RPMI8226 (cell line): Measurements from ENCODE around the gene TNFSF13.

Experiments
- DNase-seq: peaks from one replicate; pipeline ENCODE4 v3.0.0-alpha.2; 2015

The TNFSF13 gene

DNA sequence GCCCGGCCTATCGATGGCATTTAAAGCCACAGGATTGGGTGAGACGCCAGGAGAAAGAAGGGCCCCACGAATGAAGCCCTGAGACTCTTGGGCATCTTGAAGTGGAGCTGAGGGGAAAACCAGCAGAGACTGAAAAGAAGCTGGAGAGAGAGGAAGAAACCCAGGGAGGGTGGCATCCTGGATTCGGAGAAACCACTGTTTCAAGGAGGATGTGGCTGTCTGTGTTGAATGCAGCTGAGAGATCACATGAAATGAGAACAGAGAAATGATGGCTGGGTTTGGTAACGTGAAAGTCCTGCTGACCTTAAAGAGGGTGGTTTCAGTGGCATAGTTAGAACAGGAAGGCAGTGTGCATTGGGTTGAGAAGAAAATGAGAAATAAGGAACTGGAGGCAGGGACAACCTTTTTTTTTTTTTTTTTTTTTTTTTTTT, 5.9 kb upstream of the TNFSF13 start:
- peak; percentile 66 for DNase-seq

DNA sequence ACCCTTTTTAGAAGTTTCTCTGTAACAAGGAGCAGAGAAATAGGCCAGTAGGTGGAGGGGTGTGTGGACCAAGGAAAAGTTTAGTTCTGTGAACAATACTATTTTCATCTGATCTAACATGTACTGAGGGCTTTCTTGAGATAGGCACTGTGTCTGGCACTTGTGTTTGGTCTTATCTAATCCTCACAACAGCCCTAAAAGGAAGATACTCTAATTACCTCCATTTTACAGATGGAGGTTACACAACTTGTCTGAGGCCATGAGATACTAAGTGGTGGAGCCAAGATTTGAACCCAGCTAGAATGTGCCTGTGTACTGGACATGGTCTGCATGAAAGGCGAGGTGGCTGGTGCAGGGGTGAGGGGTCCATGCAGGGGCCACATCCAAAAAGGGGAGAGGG, 5.2 kb upstream of the TNFSF13 start:
- DNase-seq, result no peak

DNA sequence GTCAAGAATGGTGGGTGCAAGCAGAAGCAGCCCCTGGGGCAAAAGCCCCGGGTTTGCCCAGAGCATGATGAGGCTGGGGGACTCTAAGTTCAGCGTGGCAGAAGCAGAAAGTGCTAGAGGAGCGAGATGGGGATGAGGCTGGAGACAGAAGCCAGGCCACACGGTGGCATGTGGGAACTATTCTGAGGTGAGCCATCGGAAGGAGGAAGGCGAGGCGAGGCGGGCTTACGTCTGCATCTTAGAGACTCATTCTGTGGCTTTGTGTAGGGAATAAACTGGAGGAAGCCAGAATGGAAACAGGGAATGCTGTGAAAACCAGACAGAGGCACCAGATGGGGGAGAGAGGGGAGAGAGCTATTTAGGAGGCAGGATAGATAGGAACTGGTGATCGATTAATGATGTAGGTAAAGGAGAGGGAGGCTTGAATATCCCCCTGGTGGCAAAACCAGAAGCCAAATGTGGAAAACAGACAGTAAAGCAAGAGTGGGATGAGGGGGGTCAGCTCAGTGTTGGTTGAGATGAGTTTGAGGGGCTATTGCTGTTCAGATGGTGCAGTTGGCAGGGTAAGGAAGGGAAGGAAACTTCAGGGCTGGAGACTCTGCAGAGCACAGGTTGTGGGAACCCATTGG, 3.1 kb upstream of the TNFSF13 start:
- DNase-seq, result no peak

DNA sequence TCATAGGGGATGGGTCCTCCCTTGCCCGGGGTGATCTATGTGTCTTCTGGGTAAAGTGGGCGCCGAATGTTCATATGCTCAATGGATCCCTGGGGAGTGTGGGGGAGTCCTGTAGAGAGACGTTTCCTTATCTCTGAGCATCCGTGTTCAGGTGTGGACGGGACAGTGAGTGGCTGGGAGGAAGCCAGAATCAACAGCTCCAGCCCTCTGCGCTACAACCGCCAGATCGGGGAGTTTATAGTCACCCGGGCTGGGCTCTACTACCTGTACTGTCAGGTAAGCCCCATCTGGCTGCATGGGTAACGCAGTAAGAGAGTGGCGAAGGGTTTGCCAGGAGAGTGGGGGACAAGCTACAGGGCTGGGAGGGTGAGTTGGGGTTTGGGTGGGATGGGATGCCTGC, 1.9 kb upstream of the TNFSF13 start:
- no peak for DNase-seq

DNA sequence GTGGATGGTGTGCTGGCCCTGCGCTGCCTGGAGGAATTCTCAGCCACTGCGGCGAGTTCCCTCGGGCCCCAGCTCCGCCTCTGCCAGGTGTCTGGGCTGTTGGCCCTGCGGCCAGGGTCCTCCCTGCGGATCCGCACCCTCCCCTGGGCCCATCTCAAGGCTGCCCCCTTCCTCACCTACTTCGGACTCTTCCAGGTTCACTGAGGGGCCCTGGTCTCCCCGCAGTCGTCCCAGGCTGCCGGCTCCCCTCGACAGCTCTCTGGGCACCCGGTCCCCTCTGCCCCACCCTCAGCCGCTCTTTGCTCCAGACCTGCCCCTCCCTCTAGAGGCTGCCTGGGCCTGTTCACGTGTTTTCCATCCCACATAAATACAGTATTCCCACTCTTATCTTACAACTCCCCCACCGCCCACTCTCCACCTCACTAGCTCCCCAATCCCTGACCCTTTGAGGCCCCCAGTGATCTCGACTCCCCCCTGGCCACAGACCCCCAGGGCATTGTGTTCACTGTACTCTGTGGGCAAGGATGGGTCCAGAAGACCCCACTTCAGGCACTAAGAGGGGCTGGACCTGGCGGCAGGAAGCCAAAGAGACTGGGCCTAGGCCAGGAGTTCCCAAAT, 1.3 kb upstream of the TNFSF13 start:
- DNase-seq, result no peak

DNA sequence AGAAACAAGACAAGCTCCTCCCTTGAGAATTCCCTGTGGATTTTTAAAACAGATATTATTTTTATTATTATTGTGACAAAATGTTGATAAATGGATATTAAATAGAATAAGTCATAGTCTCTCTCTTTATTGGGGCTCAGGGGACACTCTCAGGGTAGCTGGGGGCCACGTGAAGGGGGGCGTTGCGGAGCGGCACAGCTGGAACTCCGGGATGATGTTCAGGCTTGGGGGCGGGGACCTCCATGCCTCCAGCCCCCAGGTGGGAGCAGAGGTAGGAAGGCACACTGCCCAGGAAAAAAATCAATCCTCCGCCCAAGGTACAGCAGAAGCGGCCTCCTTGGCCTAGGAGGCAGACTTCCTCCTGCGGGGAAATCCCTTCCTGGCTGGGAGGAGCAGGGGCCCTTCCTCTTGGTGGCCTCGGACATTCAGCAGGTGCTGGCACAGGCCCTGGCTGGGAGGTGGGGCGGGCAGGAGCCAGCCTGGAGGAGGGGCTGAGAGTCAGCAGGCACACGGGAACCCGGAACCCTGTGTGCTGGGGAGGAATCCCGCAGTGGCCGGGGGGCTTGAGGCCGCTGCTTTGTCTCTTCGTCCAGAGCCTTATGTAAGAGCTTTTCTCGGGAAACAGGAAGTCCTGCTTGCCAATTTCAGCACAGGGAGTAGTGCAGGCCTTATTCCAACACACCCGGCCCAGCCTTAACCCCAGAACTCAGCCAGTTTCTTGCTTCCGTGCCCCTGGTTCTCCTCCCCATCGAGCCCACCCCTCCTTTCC, 591 bp upstream of the TNFSF13 start:
- DNase-seq, result peak; percentile 87

DNA sequence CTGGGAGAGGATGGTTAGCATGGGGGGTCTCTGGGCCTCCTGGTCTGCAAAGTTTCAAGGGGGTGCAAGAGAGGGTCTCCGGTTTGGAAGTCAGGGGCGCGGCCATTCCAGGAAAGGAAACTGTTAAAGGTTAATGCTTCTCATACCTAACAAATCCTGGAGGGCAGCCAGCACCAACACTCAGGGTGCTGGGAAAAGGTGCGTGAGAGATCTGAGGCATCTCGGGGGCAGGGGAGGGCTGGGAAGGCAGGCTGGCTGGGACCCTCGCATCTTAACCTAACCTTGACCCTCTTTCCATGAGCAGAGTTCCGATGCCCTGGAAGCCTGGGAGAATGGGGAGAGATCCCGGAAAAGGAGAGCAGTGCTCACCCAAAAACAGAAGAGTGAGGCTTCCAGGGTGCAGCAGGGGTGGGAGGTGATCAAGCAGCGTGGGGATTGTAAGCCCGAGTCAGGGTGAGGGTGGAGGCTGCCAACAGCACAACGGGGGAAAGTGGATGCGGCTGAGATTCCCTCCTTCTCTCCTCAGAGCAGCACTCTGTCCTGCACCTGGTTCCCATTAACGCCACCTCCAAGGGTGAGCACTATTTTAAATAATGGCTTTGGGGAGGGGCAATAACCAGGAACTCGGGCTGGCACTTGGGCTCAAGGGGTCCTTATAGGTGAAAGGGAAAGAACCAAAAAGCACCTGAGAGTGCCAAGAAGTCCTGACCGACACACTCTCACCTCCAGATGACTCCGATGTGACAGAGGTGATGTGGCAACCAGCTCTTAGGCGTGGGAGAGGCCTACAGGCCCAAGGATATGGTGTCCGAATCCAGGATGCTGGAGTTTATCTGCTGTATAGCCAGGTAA, 996 bp downstream of the TNFSF13 start:
- no peak for DNase-seq

DNA sequence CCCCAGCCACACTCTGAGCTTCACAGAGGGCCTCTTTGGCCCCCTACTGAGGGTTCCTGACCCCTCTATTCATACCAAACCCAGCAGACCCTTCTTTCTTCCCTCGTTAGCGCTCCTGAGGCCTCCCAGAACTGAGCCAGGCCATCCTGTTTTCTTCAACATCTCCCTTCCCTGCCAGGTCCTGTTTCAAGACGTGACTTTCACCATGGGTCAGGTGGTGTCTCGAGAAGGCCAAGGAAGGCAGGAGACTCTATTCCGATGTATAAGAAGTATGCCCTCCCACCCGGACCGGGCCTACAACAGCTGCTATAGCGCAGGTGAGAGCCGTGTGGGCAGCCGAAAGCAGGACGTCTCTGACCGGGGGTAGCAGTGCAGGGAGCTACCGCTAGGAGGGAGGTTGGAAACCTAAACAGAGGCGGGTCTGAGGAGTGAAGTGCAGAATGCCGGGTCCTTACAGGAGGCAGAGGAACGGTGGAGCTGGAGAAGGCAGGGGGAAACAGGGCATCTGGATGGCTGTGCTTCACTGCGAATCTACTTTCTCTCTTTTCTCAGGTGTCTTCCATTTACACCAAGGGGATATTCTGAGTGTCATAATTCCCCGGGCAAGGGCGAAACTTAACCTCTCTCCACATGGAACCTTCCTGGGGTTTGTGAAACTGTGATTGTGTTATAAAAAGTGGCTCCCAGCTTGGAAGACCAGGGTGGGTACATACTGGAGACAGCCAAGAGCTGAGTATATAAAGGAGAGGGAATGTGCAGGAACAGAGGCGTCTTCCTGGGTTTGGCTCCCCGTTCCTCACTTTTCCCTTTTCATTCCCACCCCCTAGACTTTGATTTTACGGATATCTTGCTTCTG, 1.9 kb downstream of the TNFSF13 start:
- peak; percentile 63 for DNase-seq

DNA sequence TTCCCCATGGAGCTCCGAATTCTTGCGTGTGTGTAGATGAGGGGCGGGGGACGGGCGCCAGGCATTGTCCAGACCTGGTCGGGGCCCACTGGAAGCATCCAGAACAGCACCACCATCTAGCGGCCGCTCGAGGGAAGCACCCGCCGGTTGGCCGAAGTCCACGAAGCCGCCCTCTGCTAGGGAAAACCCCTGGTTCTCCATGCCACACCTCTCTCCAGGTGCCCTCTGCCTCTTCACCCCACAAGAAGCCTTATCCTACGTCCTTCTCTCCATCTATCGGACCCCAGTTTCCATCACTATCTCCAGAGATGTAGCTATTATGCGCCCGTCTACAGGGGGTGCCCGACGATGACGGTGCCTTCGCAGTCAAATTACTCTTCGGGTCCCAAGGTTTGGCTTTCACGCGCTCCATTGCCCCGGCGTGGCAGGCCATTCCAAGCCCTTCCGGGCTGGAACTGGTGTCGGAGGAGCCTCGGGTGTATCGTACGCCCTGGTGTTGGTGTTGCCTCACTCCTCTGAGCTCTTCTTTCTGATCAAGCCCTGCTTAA, 2.6 kb downstream of the TNFSF13 start:
- DNase-seq, result peak; percentile 85

DNA sequence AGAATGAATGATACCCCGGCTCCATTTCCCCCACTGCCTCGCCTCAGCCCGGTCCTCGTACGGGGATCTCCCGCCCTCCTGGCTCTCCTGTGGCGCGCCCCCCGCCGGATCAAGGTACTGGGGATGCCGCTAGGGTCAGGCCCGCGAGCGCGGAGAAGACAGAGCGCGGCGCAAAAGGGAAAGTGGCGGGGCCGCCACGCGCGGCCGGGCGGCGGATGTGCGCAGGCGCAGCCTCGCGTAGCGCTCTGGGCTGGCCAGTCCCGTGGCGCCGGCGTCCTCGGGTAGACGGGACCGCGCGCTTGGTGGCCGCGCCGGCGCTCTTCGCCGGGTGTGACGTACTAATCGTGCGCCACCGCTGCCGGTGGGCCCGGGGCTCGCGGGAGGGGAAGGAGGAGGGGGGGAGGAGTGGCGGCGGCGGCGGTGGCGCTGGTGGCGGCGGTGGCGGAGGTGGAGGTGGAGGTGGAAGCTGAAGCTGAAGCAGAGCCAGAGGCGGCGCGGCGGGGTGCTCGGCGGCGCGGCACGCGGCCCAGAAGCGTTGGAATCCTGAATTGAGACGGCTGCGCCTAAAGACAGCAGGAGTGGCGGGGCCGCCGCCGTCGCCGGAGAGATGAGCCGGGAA, 3.1 kb downstream of the TNFSF13 start, which contains the start of gene SENP3:
TSS of gene SENP3 (plus strand) at position 331 of the 619 bp plus-strand sequence. CDS start 1,158 bp downstream, outside the sequence.
- peak; percentile 91 for DNase-seq

DNA sequence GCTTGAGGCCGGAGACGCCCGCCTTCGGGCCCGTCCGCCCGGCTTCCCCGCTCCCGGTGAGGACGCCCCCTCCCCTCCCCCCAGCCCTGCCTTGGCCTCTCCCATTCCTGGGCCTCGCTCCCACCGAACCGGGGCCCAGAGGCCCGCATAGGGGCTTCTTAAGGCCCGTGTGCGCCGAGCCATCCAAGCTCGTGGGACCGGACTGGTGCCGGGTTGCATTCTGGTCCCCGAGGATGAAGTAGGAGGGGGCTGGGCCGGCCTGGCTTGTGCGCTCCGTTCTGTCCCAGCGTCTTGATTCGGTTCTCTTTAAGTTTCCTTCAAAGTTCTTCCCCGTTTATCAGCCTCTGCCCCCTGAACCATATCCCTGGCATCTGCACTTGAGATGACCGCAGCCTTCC, 3.7 kb downstream of the TNFSF13 start:
- no peak for DNase-seq

DNA sequence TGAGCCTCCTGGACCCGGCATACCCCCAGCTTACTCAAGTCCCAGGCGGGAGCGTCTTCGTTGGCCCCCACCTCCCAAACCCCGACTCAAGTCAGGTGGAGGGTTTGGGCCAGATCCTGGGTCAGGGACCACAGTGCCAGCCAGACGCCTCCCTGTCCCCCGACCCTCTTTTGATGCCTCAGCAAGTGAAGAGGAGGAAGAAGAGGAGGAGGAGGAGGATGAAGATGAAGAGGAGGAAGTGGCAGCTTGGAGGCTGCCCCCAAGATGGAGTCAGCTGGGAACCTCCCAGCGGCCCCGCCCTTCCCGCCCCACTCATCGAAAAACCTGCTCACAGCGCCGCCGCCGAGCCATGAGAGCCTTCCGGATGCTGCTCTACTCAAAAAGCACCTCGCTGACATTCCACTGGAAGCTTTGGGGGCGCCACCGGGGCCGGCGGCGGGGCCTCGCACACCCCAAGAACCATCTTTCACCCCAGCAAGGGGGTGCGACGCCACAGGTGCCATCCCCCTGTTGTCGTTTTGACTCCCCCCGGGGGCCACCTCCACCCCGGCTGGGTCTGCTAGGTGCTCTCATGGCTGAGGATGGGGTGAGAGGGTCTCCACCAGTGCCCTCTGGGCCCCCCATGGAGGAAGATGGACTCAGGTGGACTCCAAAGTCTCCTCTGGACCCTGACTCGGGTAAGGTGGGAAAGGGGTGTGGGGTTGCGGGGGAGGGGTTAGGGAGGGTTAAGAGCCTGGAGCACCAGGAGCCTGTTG, 4.7 kb downstream of the TNFSF13 start:
- no peak for DNase-seq

DNA sequence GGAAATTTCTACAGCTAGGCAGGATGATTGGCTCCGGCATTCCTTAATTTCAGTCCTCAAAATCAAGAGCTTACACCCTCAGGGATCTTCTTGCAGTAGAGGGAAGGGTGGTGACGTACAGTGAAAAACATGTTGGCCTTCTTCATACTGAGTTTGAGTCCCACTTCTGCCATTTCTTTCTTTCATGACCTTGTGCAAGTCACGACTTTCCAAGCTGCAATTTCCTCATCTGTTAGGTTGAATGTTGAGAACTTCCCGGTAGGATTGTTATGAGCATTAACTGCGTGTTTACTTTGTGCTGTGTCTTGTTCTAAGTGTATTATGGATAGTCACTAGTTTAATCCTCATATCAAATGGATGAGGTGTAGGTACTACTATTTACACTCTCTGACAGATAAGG, 11.0 kb downstream of the TNFSF13 start:
- no peak for DNase-seq

DNA sequence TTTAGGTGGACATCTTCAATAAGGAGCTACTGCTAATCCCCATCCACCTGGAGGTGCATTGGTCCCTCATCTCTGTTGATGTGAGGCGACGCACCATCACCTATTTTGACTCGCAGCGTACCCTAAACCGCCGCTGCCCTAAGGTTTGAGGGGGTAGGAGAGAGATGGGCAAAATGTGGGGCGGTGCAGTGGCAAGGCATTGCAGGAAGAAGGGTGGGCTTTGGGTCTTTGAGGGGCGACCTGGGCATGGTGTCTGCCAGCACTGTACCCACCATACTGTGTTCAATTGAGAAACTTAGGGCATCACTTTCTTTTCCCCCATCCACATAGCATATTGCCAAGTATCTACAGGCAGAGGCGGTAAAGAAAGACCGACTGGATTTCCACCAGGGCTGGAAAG, 11.8 kb downstream of the TNFSF13 start:
- DNase-seq, result no peak

DNA sequence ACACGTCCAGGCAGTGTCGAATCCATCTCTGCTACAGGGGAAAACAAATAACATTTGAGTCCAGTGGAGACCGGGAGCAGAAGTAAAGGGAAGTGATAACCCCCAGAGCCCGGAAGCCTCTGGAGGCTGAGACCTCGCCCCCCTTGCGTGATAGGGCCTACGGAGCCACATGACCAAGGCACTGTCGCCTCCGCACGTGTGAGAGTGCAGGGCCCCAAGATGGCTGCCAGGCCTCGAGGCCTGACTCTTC, 13.7 kb downstream of the TNFSF13 start:
- no peak for DNase-seq

DNA sequence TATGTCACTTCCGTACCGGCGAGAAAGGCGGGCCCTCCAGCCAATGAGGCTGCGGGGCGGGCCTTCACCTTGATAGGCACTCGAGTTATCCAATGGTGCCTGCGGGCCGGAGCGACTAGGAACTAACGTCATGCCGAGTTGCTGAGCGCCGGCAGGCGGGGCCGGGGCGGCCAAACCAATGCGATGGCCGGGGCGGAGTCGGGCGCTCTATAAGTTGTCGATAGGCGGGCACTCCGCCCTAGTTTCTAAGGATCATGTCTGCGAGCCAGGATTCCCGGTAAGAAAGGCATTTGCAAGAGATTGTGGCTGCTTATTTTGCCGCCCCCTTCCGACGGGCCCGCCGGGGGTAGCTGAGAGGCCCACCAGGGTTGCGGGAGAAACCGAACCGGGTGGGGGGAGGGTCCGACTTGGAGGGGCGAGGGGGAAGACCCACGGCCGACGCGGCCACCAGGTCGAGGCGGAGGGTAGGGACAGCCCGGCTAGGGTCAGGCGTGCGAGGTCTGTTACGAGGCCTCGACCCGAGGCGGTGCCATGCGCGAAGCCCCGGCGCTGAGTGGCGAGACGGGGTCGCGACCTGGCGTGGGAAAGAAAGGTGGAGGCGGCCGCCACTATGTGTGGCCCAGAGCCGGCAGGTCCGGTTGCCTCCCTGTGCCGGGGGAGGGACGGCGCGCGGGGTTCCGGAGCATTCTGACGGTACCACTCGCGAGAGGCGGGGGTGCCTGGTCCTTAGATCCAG, 14.2 kb downstream of the TNFSF13 start:
- peak; percentile 97 for DNase-seq

DNA sequence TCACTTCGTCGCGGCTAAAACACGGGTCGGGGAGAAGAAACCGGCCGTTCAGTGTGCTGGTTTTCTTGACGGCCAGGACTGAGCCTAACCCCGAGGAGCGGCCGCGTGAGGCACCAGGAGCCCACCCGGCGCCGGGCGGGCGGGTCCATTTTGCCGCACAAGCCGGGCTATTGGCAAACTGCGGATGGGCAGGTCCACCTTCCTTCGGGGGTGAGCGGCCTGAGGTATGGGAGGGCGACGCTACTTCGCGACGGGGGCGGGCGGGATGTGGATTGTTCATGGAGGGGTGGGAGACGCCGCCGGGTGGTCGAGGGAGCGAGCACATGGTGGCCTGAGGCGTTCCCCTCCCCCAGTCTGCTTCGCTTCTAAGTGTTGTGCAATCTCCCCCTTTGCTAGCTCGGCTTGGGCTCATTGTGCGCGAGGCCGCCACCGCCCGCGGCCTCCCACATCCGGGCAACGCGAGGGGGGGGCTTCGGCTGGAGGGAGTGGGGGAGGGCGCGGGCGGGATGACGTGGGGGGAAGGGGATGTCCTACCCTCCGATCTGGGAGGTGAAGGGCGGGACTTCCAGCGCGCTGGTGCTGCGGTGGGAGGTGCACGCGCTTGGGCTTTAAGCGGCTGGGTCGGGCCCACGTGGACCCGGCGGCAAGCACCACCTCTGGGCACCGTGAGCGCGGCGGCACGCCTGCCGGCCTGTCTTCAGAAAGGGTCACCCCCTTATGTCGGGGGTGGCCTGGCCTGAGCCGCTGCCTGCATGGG, 15.0 kb downstream of the TNFSF13 start:
- DNase-seq, result peak; percentile 85

DNA sequence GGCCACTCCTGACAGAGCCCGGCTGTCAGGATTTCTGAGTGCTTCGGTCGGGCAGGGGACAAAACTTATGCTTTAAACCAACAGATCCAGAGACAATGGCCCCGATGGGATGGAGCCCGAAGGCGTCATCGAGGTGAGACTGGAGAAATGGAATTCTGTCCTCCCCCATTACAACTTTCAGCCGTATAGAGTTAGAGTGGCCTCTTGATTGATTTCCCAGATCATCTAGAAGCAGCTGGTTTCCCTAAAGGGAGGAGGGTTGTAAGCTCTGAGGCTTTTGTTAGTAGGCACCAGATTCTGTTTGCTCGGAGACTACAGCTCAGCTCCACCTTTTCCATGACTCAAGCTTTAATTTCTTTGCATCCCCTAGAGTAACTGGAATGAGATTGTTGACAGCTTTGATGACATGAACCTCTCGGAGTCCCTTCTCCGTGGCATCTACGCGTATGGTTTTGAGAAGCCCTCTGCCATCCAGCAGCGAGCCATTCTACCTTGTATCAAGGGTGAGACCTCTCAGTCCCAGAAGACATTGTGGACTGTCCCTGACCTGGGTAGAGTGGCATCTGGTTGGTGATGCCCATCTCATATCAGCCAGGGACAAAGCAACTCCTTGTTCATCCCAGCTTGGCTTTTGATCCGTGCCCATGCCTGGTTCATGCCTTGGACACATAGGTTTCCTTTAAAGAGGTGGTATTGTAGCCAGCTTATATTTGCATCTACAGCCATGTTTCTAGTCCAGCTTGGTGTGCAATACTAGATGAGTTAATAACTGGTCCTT, 15.8 kb downstream of the TNFSF13 start:
- DNase-seq, result no peak

DNA sequence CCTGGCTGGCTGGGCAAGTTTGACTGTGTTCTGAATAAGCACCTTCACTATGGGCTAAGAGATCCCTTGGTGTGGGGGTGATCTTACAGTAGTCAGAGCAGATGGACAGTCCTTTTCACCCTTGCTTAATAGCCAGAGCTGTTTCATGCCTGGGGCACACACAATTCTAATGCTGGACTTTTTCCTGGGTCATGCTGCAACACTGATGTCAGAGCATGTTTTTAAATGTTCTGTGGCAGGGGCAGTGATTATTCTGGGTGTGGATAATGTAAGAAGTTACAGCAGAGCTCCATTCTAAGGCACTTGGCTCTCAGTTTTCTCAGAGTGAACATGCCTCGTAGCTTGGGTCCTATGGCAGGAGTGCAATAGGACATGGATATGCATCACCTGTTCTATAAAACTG, 16.9 kb downstream of the TNFSF13 start:
- no peak for DNase-seq
